Rectal smooth muscle tissue (tissue), 1 donor: ENCODE measurements around the gene MARCHF4.

ENCODE experiments used
- H3K27ac ChIP-seq: one replicate; pipeline ENCODE4 v1.7.0; 2013; ENCODE audit warnings: low read depth, low read length, inconsistent platforms
- H3K27me3 ChIP-seq: one replicate; pipeline ENCODE4 v1.7.0; 2013; ENCODE audit warnings: low read length; ENCODE audit not compliant: control insufficient read depth, insufficient read depth
- H3K36me3 ChIP-seq: one replicate; pipeline ENCODE4 v1.7.0; 2013; ENCODE audit warnings: low read length; ENCODE audit not compliant: control insufficient read depth, insufficient read depth
- H3K4me1 ChIP-seq: one replicate; pipeline ENCODE4 v1.7.0; 2013; ENCODE audit warnings: low read length; ENCODE audit not compliant: control insufficient read depth, insufficient read depth
- H3K4me3 ChIP-seq: one replicate; pipeline ENCODE4 v1.7.0; 2013; ENCODE audit warnings: low read length
- H3K9ac ChIP-seq: one replicate; pipeline ENCODE4 v1.7.0; 2013; ENCODE audit warnings: low read length

Gene MARCHF4

DNA sequence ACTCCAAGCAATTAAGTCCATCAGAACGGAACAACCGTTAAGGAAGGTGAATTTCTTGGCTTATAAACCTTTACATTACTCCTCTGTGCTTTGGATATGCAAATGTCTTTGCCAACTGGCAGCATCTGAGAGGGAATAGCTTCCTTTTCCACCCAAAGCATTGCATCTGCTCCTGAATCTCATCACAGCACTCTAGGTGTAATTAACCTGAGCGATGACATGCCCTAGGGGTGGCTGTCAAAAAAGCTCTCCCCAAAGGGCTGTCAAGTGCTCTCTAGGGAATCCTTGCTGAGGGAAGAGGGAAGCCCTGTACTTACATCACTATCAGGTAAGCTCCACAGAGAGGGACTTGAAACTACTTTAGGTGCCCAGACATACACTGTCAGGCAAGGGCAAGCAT is 34.5 kb upstream of the MARCHF4 start:
- Histone ChIP-seq H3K27ac (no peak overlapping the region), H3K9ac (no peak overlapping the region)

DNA sequence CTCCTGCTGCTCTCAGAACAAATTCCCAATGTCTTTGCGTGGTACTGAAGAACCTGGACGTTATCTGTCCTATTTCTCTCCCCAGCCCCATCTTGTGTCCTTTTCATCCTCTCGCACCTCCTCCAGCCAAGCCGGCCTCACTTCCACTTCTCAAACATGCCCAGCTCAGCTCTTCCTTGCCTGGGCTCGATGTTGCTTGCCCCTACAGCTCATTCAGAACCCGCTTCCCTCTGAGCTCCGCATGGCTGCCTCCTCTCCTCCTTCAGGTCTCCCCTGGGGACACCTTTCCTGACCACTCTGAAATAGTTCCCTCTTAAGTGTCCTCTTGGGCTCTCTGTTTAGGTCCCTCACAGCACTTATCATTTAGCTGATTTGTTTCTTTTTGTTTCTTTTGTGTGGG is 33.3 kb upstream of the MARCHF4 start:
- Histone ChIP-seq H3K4me3 (no peak overlapping the region), H3K4me1 (no peaks in the 10 kb centered on the region), H3K27me3 (no peaks in the 10 kb centered on the region), H3K27ac (no peak overlapping the region), H3K36me3 (no peaks in the 10 kb centered on the region), H3K9ac (no peak overlapping the region)

More for the DNA sequence above, 34.5 kb upstream of the MARCHF4 start:
- Histone ChIP-seq H3K27me3 (no peaks in the 10 kb centered on the region), H3K36me3 (no peaks in the 10 kb centered on the region), H3K4me3 (no peak overlapping the region), H3K4me1 (no peaks in the 10 kb centered on the region)

DNA sequence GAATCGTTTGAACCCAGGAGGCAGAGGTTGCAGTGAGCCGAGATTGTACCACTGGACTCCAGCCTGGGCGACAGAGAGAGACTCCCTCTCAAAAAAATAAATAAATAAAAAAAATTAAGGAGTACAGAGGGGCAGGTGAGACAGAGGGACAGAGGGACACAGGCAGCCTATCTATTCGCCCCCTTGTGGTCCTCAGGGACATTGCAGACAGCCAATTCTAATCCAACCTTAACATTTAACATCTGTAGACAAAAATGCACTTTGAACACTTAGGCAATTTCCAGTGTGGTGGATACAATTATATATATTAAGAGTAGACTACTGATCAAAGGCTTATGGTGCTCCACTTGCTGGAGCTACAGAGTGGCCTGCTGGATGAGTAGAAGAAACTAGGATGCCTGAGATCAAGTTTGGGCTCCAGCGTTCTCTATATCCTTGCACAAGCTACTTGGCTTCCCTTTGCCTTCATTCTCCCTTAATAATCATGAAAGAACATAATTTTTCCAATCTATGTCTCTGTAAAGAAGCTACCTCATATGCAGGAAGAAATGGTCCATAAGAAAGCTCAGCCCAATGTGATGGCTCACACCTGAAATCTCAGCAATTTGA is 31.8 kb upstream of the MARCHF4 start:
- H3K27me3 ChIP-seq, result no peaks in the 10 kb centered on the region
- H3K27ac ChIP-seq, result no peak overlapping the region
- H3K9ac ChIP-seq, result no peak overlapping the region
- H3K4me3 ChIP-seq, result no peak overlapping the region
- no peaks in the 10 kb centered on the region for H3K4me1 ChIP-seq
- H3K36me3 ChIP-seq, result no peaks in the 10 kb centered on the region

DNA sequence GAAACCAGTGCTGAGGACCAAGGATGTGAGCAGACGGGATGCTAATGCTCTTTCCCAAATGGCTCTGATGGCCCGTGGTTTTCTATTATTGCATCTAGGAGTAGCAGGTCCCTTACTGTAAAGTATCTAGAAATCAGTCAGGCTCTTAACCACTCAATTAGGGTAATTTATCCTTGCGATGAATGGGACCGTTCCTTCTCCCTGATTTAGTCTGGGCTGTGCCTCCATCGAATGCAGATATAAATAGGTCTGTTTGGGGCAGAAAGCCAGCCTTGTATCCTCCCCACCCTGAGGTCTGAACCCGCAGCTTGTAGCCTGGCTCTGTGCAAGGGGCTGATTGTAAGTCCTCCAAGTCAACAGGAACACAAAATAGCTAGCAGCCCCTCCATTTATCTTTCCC is 30.5 kb upstream of the MARCHF4 start:
- no peaks in the 10 kb centered on the region for H3K27me3 ChIP-seq
- H3K27ac ChIP-seq, result no peak overlapping the region
- H3K9ac ChIP-seq, result no peak overlapping the region
- H3K4me1 ChIP-seq, result no peaks in the 10 kb centered on the region
- no peaks in the 10 kb centered on the region for H3K36me3 ChIP-seq
- no peak overlapping the region for H3K4me3 ChIP-seq

DNA sequence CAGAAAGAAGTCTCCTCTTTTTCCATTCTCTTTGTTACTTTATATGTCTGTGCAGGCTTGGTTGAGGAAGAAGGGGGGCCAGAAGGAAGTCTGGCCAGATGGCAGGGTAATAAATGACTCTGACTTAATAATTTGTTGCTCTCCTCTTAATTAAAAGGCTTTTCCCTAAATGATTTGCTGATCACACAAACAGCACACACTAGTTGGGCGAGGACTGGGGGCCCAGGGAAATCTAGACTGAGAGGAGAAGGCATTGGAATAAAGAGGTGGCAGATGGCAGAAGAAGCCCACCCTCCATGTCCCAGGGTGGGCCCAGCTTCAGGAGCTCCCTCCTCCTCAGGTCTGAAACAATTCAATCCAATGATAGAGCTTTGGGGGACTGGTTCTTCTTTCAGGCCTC is 27.3 kb upstream of the MARCHF4 start:
- H3K27me3 ChIP-seq, result no peaks in the 10 kb centered on the region
- H3K9ac ChIP-seq, result no peak overlapping the region
- no peaks in the 10 kb centered on the region for H3K36me3 ChIP-seq
- H3K4me1 ChIP-seq, result no peaks in the 10 kb centered on the region
- no peak overlapping the region for H3K4me3 ChIP-seq
- H3K27ac ChIP-seq, result no peak overlapping the region

DNA sequence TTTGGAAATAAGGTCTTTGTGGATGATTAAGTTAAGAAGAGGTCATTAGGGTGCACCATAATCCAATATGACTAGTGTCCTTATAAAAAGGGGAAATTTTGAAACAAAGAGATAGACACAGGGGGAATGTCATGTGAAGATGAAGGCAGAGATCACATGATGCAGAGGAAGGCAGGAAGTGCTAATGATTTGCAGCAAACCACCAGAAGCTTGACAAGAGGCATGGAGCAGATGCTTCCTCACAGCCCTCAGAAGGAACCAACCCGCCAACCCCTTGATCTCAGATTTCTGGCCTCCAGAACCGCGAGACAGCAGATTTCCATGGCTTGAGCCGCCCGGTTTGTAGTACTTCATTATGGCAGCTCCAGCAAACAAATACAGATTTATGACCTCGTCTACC is 22.6 kb upstream of the MARCHF4 start:
- H3K4me3 ChIP-seq, result no peak overlapping the region
- no peak overlapping the region for H3K9ac ChIP-seq
- H3K27me3 ChIP-seq, result no peaks in the 10 kb centered on the region
- no peaks in the 10 kb centered on the region for H3K36me3 ChIP-seq
- no peak overlapping the region for H3K27ac ChIP-seq
- no peaks in the 10 kb centered on the region for H3K4me1 ChIP-seq

DNA sequence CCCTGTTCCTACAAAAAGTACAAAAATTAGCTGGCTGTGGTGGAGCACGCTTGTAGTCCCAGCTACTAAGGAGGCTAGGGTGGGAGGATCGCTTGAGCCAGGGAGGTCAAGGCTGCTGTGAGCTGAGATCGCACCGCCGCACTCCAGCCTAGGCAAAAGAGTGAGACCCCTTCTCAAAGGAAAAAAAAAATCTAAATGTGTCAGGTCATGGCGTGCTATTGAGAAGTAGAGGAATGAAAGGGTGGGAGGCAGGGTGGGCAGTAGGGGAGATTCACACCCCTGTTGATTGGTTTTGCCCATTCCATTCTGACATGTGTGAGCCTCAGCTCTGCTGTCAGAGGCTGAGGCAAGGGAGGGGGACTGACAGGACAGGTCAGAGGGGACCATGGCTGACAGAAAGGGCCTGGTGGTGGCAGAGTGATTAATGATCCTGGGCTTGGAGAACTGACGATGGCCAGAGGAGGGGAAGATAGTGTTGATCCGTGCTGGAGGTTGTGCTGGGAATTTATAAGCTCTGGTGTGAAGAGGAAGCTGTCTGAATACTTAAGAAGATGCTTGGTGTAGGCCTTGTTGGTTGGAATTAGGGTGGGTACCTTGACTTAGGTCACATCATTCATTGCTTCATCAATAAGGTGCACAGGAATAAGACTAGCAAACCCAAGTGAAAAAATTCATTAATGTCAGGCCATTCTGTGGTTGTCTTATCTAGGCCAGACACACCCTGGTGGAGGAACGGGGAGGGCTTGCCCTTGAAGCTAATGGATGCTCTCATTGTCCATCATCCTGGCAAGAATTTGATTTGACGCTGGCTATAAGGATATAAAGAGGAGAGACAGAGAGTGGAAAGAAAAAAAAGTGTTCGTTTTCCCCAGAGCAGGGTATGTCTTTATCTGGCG is 20.9 kb upstream of the MARCHF4 start:
- Histone ChIP-seq H3K27me3 (no peaks in the 10 kb centered on the region), H3K9ac (no peak overlapping the region), H3K4me3 (no peak overlapping the region), H3K4me1 (no peaks in the 10 kb centered on the region), H3K27ac (no peak overlapping the region), H3K36me3 (no peaks in the 10 kb centered on the region)

DNA sequence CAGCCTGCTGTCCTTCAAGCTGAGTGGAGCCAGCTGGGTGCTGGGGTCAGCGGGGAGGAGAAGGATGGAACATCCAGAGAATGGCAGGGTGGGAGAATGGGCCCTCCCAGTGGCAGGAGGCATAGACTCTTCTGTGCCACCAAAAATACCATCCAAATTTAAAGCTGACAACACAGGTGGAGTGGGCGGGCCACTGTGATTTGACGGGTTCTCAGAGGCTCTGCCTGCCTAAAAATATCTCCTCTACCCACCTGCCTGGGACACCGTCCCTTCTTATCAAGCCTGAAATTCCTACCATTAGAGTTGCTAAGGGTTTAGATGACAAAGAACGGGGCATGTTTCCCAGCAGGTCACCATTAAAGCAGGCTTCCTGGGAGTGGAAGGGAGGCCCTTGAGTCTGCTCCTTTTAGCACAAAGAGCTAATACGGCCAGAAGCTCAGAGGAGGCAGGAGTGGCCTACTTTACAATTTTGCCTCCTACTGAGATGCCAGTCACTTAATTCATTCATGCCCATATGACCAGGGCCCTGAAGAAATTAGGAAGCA is 19.8 kb upstream of the MARCHF4 start:
- H3K4me3 ChIP-seq, result no peak overlapping the region
- no peaks in the 10 kb centered on the region for H3K27me3 ChIP-seq
- no peak overlapping the region for H3K9ac ChIP-seq
- no peaks in the 10 kb centered on the region for H3K4me1 ChIP-seq
- no peaks in the 10 kb centered on the region for H3K36me3 ChIP-seq
- H3K27ac ChIP-seq, result no peak overlapping the region

DNA sequence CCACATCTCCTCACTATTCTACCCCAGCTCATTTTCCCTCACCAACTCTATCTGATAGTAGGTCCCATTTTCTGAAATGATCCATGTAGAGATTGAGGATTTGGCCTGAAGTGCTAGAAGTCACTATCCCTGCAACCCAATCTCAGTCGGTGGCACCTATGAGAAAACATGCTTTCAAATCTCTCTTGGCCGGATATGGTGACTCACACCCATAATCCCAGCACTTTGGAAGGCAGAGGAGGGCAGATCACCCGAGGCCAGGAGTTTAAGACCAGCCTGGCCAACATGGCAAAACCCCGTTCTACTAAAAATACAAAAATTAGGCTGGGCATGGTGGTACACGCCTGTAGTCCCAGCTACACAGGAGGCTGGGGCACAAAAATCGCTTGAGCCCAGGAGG is 19.1 kb upstream of the MARCHF4 start:
- no peak overlapping the region for H3K4me3 ChIP-seq
- no peak overlapping the region for H3K27ac ChIP-seq
- no peaks in the 10 kb centered on the region for H3K4me1 ChIP-seq
- H3K27me3 ChIP-seq, result no peaks in the 10 kb centered on the region
- H3K9ac ChIP-seq, result no peak overlapping the region
- H3K36me3 ChIP-seq, result no peaks in the 10 kb centered on the region

DNA sequence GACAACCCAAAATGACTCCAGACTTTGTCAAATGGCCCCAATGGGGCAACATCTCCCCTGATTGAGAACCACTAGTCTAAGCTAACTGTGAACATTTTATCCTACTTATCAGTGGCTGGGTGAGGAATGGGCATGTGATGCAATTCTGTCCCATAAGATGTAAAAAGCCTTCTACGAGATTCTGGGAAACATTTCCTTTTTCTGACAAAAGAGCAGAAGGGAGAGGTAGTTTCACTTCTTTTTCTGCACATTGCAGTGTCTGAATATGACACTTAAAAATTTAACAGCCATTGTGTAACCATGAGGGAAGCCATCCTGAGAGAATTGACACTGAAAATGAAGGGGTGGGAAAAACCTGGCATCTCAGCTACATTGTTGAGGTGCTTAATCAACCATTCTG is 17.3 kb upstream of the MARCHF4 start:
- Histone ChIP-seq H3K9ac (no peak overlapping the region), H3K27ac (no peak overlapping the region), H3K4me3 (no peak overlapping the region)

DNA sequence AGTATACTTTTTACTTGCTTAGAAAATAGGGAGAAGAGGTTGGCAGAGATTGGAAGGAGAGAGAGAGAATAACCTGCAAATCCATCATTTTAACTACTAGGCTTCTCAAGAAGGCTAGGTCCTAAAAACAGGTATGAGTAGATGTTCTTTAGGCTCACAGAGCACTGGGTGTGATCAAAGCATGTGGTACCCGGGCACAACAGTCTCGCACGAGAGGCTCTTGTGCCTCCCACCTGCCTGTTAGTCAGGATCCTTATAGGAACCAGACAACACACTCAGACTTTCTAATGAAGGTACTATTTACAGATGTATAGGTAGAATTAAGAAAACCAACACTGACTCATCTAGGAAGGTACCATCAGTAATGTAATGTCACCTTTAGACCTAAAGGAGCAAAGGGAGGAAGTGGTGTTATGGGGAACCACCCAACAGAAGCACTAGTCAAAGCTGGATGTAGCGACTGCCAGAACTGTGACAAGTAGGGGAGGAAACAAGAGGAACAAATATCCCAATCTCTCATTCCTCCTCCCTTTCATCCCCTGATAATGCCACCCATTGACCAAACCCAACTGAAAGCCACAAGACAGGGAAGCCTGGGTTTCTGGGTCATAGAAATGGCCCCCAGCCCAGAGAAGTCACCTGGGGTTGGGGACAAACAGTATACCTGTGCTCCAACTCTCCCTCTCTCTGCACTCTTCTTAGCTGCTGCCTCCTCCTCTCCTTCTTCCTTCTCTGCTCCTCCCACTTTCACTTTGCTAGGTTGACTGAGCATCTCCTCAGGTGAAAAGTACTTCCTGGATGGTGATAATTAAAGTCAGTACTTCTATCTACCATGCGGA is 16.0 kb upstream of the MARCHF4 start:
- H3K9ac ChIP-seq, result no peak overlapping the region
- H3K36me3 ChIP-seq, result no peaks in the 10 kb centered on the region
- H3K4me1 ChIP-seq, result no peaks in the 10 kb centered on the region
- H3K4me3 ChIP-seq, result no peak overlapping the region
- H3K27ac ChIP-seq, result no peak overlapping the region
- no peaks in the 10 kb centered on the region for H3K27me3 ChIP-seq

More for the DNA sequence above, 17.3 kb upstream of the MARCHF4 start:
- no peaks in the 10 kb centered on the region for H3K27me3 ChIP-seq
- H3K4me1 ChIP-seq, result no peaks in the 10 kb centered on the region
- no peaks in the 10 kb centered on the region for H3K36me3 ChIP-seq

DNA sequence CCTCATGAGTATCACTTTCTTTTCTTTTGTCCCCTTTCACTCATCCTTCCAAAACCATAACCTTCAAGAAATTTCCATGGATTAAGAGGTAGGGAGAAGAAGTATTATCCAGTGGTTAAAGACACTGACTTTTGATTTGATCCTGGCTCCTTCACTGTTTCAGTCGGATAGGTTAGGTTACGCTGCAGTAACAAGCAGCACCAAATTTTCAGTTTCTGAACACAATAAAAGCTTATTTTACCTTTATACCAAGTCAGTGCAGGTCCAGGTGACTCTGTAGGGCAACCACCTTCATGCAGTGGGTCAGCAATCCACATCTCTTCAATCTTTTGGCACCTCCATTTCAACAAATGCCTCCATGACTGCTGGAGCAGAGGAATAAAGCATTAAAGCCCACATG is 15.0 kb upstream of the MARCHF4 start:
- Histone ChIP-seq H3K4me1 (no peaks in the 10 kb centered on the region), H3K27ac (no peak overlapping the region), H3K36me3 (no peaks in the 10 kb centered on the region), H3K4me3 (no peak overlapping the region), H3K9ac (no peak overlapping the region), H3K27me3 (no peaks in the 10 kb centered on the region)
